HepG2 (cell line): Measurements from ENCODE around the gene CUL1.

ENCODE experiments used
- CHD2 ChIP-seq: IDR thresholded peaks from 2 replicates; pipeline ENCODE4 v1.6.1; 2011; ENCODE audit warnings: low read depth, low read length, improper control_type of control experiment
- EZH2 ChIP-seq: conservative IDR thresholded peaks from 2 replicates; pipeline ENCODE4 v1.6.1; 2012; ENCODE audit warnings: mild to moderate bottlenecking, low read depth, low read length, moderate library complexity
- FOXO1 ChIP-seq: sonication (generic); formaldehyde crosslinking; IDR thresholded peaks from 2 replicates; pipeline ENCODE4 v1.4.0; 2020; ENCODE audit warnings: missing genetic modification reagents
- MEIS2 ChIP-seq: sonication (generic); formaldehyde crosslinking; IDR thresholded peaks from 2 replicates; pipeline ENCODE4 v1.9.0; 2021; ENCODE audit warnings: mild to moderate bottlenecking, missing genetic modification reagents
- PPARG ChIP-seq: conservative IDR thresholded peaks from 2 replicates; pipeline ENCODE4 v1.6.1; 2016; ENCODE audit warnings: missing biosample characterization, missing genetic modification reagents
- SRSF9 ChIP-seq: fragments of 200-400 bp; formaldehyde crosslinking; IDR thresholded peaks from 2 replicates; pipeline ENCODE4 v1.6.1; 2018; ENCODE audit warnings: borderline replicate concordance, mild to moderate bottlenecking, low read depth, low read length; ENCODE audit not compliant: insufficient read depth, poor library complexity, severe bottlenecking
- SUZ12 ChIP-seq: fragments of 150-350 bp; IDR thresholded peaks from 2 replicates; pipeline ENCODE4 v1.6.1; 2014; ENCODE audit warnings: low read depth, low read length
- TAF1 ChIP-seq: sonication (generic); formaldehyde crosslinking; IDR thresholded peaks from 2 replicates; pipeline ENCODE4 v1.4.0; 2020; ENCODE audit warnings: missing genetic modification reagents
- TCF7L2 ChIP-seq: IDR thresholded peaks from 2 replicates; pipeline ENCODE4 v1.6.1; 2011; ENCODE audit warnings: mild to moderate bottlenecking, low read depth, low read length, moderate library complexity
- ZNF251 ChIP-seq: sonication (generic); formaldehyde crosslinking; IDR thresholded peaks from 2 replicates; pipeline ENCODE4 v1.9.0; 2021; ENCODE audit warnings: mild to moderate bottlenecking, missing genetic modification reagents
- ZNF431 ChIP-seq: sonication (generic); formaldehyde crosslinking; IDR thresholded peaks from 2 replicates; pipeline ENCODE4 v1.9.0; 2022; ENCODE audit warnings: missing genetic modification reagents, low read depth, mild to moderate bottlenecking, borderline replicate concordance
- TF ChIP-seq, protein P1 (sequence below): sonication (generic); formaldehyde crosslinking; IDR thresholded peaks from 2 replicates; pipeline ENCODE4 v1.4.0; 2020; ENCODE audit warnings: missing genetic modification reagents
- TF ChIP-seq, protein P2 (sequence below): sonication (generic); formaldehyde crosslinking; IDR thresholded peaks from 2 replicates; pipeline ENCODE4 v1.8.0; 2022; ENCODE audit warnings: mild to moderate bottlenecking, missing genetic modification reagents; ENCODE audit not compliant: insufficient replicate concordance
- TF ChIP-seq, protein P3 (sequence below): sonication (generic); formaldehyde crosslinking; IDR thresholded peaks from 2 replicates; pipeline ENCODE4 v1.5.0; 2020; ENCODE audit warnings: missing genetic modification reagents, mild to moderate bottlenecking, borderline replicate concordance

DNA sequence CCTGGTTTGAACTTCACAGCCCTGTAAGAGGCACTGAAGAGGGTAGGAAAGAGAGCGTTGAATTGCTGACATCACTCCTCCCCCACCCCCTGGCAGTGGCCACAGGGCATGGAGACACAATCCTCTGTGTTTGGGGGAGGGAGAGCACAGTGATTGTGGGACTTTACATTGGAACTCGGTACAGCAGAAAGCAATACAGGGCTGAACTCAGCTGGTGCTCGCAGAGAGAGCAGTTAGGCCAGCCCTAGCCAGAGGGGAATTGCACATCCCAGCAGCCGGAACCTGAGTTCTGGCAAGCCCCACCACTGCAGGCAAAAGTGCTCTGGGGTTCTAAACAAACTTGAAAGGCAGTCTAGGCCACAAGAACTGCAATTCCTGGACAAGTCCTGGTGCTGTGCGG lies 24.0 kb upstream of the CUL1 start:
- TF ChIP-seq FOXO1 (CRISPR knock-in tag), result no peak
- TF ChIP-seq, protein P1, sequence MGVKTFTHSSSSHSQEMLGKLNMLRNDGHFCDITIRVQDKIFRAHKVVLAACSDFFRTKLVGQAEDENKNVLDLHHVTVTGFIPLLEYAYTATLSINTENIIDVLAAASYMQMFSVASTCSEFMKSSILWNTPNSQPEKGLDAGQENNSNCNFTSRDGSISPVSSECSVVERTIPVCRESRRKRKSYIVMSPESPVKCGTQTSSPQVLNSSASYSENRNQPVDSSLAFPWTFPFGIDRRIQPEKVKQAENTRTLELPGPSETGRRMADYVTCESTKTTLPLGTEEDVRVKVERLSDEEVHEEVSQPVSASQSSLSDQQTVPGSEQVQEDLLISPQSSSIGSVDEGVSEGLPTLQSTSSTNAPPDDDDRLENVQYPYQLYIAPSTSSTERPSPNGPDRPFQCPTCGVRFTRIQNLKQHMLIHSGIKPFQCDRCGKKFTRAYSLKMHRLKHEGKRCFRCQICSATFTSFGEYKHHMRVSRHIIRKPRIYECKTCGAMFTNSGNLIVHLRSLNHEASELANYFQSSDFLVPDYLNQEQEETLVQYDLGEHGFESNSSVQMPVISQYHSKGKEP, result no peak
- TF ChIP-seq, protein P2, sequence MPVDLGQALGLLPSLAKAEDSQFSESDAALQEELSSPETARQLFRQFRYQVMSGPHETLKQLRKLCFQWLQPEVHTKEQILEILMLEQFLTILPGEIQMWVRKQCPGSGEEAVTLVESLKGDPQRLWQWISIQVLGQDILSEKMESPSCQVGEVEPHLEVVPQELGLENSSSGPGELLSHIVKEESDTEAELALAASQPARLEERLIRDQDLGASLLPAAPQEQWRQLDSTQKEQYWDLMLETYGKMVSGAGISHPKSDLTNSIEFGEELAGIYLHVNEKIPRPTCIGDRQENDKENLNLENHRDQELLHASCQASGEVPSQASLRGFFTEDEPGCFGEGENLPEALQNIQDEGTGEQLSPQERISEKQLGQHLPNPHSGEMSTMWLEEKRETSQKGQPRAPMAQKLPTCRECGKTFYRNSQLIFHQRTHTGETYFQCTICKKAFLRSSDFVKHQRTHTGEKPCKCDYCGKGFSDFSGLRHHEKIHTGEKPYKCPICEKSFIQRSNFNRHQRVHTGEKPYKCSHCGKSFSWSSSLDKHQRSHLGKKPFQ, result no peak
- no peak for TF ChIP-seq TAF1 (CRISPR knock-in tag)
- no peak for TF ChIP-seq CHD2
- no peak for TF ChIP-seq ZNF431 (CRISPR knock-in tag)
- no peak for TF ChIP-seq EZH2
- TF ChIP-seq, protein P3, sequence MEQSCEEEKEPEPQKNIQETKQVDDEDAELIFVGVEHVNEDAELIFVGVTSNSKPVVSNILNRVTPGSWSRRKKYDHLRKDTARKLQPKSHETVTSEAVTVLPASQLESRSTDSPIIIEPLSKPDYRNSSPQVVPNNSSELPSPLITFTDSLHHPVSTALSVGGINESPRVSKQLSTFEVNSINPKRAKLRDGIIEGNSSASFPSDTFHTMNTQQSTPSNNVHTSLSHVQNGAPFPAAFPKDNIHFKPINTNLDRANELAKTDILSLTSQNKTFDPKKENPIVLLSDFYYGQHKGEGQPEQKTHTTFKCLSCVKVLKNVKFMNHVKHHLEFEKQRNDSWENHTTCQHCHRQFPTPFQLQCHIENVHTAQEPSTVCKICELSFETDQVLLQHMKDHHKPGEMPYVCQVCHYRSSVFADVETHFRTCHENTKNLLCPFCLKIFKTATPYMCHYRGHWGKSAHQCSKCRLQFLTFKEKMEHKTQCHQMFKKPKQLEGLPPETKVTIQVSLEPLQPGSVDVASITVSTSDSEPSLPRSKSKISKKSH (CRISPR knock-in tag), result no peak
- no peak for TF ChIP-seq SRSF9
- TF ChIP-seq MEIS2, result no peak
- no peak for TF ChIP-seq TCF7L2
- TF ChIP-seq SUZ12, result no peak
- TF ChIP-seq ZNF251, result no peak
- TF ChIP-seq PPARG (CRISPR knock-in tag), result no peak
